ENCODE measurements around the gene CHAF1A. TPM values are rescaled to one million over a fixed set of nuclear protein-coding genes. Genes with fewer than 3 reads are reported as not detected.

The CHAF1A gene
- total and polyA plus RNA-seq, 2 of the 8 experiments (the other 6 are each of a cell fraction or from before 2014, with no cell fraction given) = 122 to 147 TPM

DNA sequence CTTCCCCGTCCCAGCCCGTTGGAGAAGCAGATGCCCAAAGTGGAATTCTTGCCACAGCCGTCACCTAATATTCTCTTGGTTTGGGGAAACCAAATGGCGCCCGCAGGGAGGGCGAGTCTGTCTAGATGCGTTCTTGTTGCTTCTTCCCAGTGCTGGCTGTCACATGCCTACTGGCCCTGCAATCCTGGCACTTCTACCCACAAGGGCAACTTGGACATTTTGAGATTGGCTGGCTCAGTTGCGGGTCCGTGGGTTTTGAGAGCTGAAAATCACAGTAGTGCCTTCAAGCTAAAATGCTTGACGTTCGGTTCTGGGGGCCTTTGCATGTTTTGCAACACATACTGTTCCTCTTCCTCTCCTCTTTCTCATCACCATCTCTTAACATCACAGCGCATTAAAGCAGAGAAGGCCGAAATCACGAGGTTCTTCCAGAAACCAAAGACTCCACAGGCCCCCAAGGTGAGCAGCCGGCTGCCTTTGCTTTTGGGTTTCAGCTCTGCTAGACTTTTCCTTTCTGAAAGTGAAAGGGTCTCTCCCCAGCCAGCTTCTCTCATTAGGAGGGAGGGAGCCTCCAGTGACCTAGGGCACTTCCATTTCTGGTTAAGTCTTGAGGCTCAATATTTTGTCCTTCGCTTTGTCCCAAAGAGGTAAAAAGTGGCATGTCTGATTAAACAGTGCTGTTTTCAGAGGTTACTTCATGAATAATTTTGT, 21.1 kb downstream of the CHAF1A start:
- Histone ChIP-seq H3K27ac (ENCODE audit: low read depth, low read length) (no peak overlapping the region), H3K23ac (ENCODE audit: insufficient read length) (no peak overlapping the region), H3K79me2 (ENCODE audit: control insufficient read depth in 1 of 2, insufficient read depth in 2 of 2, low read length in 2 of 2) (peaks cover 4 to 32% of the 10 kb centered on the region in 2 experiments; a peak in 2 of 4 replicates), H4K20me1 (replicated peaks in 1 of 2; ENCODE audit: control insufficient read depth in 1 of 2, insufficient read depth in 2 of 2, low read length in 2 of 2) (peaks cover 7 to 8% of the 10 kb centered on the region in 2 experiments), H3K4ac (replicated peaks; ENCODE audit: insufficient read length, low read depth, low read length) (no peak overlapping the region), H3K9ac (replicated peaks in 1 of 4; ENCODE audit: extremely low read depth in 1 of 4, low read depth in 3 of 4, low read length in 3 of 4) (no peak overlapping the region), H3K4me2 (ENCODE audit: insufficient read depth in 1 of 2, low read depth in 2 of 2, low read length in 2 of 2) (no peak overlapping the region), H2BK120ac (replicated peaks; ENCODE audit: low read depth, low read length) (no peak overlapping the region), H2BK20ac (ENCODE audit: low read length) (no peak overlapping the region), H3K79me1 (ENCODE audit: low read depth, low read length) (peaks cover 3% of the 10 kb centered on the region; the same call in 1 of the 2 replicates), H2BK15ac (ENCODE audit: low read length) (no peak overlapping the region), H2BK12ac (ENCODE audit: low read depth, low read length) (no peak overlapping the region), H2AK5ac (ENCODE audit: low read depth, low read length) (no peak overlapping the region), H3K4me3 (ENCODE audit: extremely low read depth in 1 of 4, insufficient read depth in 2 of 4, low read depth in 3 of 4, low read length in 4 of 4) (no peak overlapping the region), H3K9me3 (ENCODE audit: insufficient read depth in 2 of 2, low read depth in 1 of 2, low read length in 1 of 2) (no peaks in the 10 kb centered on the region), H2AFZ (ENCODE audit: low read length) (no peak overlapping the region), H4K8ac (ENCODE audit: extremely low read depth, insufficient read depth, low read length) (no peak overlapping the region), H3K4me1 (replicated peaks in 1 of 4; ENCODE audit: control insufficient read depth in 3 of 4, insufficient read depth in 4 of 4, low read length in 3 of 4) (no peaks in the 10 kb centered on the region), H4K91ac (replicated peaks; ENCODE audit: insufficient read length, low read length) (no peak overlapping the region), H3K36me3 (ENCODE audit: control insufficient read depth in 2 of 4, insufficient read depth in 4 of 4, low read length in 3 of 4) (peaks cover 27 to 79% (median 59%) of the 10 kb centered on the region in 4 experiments), H3K14ac (ENCODE audit: insufficient read length) (no peak overlapping the region), H3K27me3 (replicated peaks in 1 of 4; ENCODE audit: control insufficient read depth in 3 of 4, extremely low read depth in 1 of 4, insufficient read depth in 3 of 4, low read length in 3 of 4) (no peaks in the 10 kb centered on the region), H3K56ac (replicated peaks; ENCODE audit: insufficient read length, low read depth, low read length) (no peak overlapping the region), H3K23me2 (ENCODE audit: low read depth, low read length) (no peaks in the 10 kb centered on the region), H4K5ac (ENCODE audit: insufficient read length, low read depth, low read length) (no peak overlapping the region), H2BK5ac (ENCODE audit: low read depth, low read length) (no peak overlapping the region), H3K18ac (ENCODE audit: extremely low read depth, low read length) (no peak overlapping the region)
- POLR2A ChIA-PET (ENCODE audit: partially characterized antibody) = interaction anchor here (2.7 to 58.1 kb wide), 3 partner anchors 1 to 53 kb away, joined by 9 to 1590 read pairs (median 1590); partner anchors contain the start of genes CHAF1A, SH3GL1 and UBXN6
- CTCF ChIA-PET (ENCODE audit: partially characterized antibody) = no interaction called here
- FAIRE-seq (no peak), DNase-seq (ENCODE audit: low read depth in 1 of 2, low spot score in 2 of 2) (no peak)
- WGBS, 2 experiments (ENCODE audit: extremely low coverage in 1 of 2, insufficient coverage in 1 of 2, insufficient read length in 1 of 2, insufficient replicate concordance in 2 of 2, low coverage in 1 of 2, low lambda C conversion rate in 2 of 2, missing lambda C conversion rate in 1 of 2) = 94% methylated on average over 16 of the region's 16 CpGs; no CpG with 5 or more reads in 1 of the 2 experiments
- TF ChIP-seq EGR1 (IDR thresholded peaks at IDR 0.05; ENCODE audit: borderline replicate concordance, low read depth, low read length) = no peak
- no peak for TF ChIP-seq JUND (IDR thresholded peaks at IDR 0.05; ENCODE audit: low read length)
- no peak for TF ChIP-seq KDM5A (IDR thresholded peaks at IDR 0.05; ENCODE audit: low read length)
- TF ChIP-seq NRF1 (IDR thresholded peaks at IDR 0.05; ENCODE audit: low read depth, low read length) = no peak
